HG03139 (cell line): Measurements from ENCODE around the gene TBC1D9B.

Source experiments
- ATAC-seq: cut with Tn5 transposase; IDR thresholded peaks from one replicate; pipeline ENCODE4 v1.9.1; 2021; ENCODE audit not compliant: unreplicated experiment

Gene TBC1D9B

DNA sequence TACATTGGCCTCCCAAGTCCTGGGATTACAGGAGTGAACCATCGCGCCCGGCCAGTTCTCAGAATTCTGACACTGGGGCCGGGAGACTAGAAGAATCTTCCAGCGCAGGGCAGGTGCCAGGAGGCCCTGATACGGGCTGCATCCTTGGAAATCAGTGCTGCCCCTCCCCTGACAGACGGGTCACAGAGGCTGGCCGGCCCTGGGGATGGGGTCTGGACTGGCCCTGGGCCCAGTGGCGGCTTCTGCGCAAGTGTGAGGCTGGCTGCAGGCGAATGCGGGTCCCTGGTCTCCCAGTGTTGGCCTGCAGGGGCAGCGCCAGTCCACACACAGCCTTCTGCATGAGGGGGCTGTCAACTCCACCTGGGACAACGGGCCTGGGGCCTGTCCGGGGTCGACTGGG lies 831 bp upstream of the TBC1D9B start:
- no peak for ATAC-seq

DNA sequence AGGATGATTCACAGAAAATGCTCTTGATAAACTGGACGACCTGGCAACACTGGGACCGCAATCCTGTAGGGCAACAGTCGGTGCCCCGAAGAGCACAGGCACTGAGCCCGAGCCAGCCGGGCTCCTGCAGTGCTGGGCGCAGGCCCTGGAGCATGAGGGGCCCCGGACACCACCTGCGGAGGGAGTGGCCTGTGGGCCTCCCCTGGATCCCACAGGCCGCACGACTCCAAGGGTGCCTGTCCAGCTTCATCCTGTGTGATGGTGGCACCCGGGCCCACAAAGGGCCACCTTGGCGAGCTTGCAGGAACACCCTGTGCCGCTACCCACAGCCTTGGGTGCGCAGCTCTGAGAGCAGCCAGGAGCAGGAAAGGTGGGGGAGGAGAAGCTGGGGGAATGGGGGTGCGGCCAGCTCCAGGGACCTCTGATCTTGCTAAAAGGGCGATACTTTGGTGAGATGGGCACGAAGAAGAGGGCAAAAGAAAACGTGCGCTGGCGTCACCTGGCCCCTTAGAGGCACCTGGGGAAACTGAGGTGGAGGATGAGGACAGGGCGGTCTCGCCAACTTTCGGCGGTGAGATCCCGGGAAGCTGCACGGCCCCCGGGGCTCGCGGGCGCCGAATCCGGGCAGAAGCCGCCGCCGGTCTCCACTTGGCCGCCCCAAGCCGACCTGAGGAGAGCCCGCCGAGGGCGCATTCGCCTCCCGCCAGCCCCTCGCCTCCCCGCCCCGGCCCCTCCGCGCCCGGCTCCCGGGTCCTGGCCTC lies 722 bp downstream of the TBC1D9B start:
- ATAC-seq: peak; percentile 30

- no peak for ATAC-seq
Measured at GRCh38 chr5:179906294-179906794, 1.4 kb downstream of the TBC1D9B start.

DNA sequence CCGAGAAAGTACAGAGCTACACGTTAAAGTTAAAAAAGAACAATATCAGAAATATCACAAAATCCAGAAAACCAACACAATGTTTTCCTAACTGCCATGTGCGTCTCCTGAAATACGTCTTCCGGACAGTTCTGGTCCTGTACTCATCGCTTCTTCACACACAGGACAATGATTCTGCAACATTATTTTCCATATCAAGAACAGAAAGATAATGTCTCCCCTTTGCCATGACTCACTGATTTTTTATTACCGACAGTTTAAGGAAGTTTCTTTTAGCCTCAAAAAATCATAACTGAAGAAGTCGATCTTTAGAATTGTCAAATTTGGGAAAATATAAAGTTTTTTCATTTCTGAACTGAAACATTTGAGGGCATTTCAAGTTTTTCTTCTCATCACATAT lies 2.5 kb downstream of the TBC1D9B start:
- ATAC-seq: no peak

DNA sequence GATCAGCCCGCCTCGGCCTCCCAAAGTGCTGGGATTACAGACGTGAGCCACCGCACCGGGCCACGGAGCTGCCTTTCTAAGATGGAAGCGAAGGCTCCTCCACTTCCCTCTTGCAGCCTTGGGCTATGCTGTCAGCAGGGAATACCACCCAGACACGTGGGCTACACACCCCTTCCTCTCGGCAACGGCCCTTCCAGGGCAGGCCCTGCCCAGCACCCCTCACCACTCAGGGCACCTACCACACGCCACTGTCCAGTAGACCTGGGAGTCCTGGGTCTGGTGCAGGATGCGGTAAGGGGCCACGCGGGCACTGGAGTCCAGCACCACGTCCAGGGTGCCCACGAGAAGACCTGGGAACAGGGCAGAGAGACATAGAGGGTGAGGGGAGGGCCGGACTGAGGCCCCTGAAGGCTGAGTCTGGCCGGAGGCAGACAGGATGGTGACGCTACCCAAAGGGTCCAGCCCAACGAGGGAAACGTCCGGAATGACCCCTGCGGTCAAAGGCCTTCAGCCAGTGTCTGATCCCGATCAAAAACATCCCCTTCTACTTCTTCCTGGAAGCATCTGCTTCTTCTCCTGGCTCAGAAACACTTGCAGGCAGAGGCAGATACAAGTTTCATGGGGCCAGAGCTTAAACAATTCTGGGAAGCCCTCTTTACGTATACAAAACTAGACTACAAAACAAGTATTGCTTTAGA lies 3.1 kb downstream of the TBC1D9B start:
- no peak for ATAC-seq

DNA sequence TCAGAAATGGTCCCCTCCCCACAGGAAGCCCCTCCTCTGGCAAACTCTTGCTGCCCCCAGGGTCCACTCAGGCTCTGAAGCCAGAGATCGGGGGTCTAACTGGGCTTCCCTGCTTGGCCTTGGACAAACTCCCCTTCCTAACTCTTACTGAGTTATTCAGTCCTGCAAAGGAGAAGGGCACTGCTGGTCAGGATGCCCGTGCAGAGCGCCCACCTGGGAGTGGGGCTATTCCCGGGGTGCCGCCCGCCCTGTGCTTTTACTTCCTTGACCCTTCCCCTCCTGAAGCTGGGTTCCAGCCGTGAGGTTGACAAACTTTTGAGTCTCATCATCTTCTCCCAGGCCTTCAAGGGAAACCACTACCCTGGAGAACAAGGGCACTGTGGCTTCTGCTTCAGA lies 4.9 kb downstream of the TBC1D9B start:
- no peak for ATAC-seq

DNA sequence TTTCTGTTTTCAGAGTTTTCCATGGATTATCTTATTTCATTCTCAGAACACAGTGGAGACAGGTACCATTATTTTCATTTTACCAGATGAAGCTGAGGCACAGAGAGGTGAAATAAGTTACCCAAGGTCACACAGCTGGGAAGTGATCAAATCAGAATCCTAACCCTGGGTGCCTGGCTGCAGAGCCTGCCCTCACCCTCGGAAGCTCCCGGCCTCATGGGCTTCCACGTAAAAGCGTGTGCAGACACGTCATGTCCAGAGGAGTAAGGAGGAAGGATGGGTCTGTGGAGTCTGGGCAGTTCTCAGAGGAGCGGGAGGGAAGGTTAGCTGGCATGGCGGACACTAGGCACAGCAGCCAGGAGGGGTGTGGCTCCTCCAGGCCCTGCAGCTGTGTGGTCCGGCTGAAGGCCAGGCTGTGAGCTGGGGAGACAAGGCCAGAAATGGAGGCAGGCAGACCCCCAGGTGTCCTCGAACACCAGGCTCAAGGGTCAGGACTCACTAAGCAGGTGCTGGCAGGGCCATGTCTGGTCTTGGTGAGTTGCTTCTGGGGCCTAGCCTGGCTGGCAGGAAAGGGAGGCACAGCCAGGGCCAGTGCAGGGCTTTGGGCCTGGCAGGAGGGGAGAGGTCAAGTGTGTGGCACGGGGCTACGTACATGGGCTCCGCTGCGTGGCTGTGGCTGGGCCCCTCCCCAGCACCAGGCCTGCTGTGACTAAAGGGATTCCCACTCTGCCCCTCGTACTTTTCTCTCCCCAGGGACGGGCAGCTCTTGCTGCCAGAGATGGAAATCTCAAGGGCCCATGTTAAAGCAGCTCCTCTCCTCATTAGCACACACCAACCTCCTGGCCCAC lies 5.6 kb downstream of the TBC1D9B start:
- no peak for ATAC-seq

- no peak for ATAC-seq
Measured at GRCh38 chr5:179901462-179901861, 6.2 kb downstream of the TBC1D9B start.

DNA sequence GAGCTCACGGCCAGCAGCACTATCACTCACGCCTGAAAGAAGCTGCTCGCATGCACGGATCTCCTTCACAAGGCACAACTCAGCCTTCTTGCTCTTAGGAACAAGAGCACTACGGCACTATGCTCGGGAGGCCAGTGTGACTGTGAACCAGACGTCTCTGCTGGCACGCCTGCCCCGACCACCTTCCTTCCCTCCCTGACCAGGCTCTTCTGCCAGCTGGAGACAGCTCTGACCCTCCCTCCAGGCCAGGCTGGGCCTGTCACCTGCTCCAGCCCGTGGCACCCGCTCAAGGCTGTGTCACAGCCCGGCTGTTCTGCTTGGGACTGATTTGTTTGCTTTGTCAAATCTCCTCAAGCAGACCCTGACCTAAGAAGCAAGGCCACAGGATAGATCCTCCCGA lies 7.0 kb downstream of the TBC1D9B start:
- ATAC-seq: no peak

DNA sequence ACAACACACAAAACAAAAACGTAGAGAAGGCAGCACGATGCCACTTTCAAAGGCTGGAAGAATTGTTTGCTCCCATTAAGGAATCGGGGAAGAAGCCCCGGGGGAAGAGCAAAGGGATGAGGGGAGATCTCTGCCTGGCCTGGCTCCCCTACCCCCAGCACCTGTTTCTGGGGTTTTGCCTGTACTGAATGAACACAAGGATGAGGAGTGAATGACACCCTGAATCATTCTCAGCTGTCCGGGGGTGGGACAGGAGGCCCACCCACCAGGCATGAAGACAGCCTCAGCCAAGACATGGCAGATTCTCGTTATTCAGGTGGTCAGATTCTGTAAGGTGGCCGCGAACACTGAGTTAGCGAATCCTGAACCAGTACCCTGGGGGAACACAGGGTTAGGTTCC lies 7.5 kb downstream of the TBC1D9B start:
- no peak for ATAC-seq

DNA sequence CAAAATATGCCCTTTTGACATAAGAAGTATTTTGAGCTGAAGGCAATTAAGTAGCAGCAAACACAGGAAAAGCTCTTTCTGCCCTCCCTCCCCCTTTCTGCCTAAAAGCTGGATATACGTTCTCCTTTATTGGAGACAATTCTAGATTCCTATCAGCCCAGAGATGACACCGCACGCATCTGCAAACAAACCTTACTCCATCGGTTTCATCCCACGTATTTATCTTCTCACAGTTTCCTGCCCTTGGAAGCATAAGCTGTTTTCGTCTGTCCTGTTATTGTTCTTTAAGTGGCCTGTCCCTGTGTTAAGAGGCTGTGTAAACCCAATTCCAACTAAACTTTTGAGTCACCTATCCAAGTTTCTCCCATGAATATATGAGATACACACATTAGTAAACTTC lies 11.8 kb downstream of the TBC1D9B start:
- no peak for ATAC-seq

DNA sequence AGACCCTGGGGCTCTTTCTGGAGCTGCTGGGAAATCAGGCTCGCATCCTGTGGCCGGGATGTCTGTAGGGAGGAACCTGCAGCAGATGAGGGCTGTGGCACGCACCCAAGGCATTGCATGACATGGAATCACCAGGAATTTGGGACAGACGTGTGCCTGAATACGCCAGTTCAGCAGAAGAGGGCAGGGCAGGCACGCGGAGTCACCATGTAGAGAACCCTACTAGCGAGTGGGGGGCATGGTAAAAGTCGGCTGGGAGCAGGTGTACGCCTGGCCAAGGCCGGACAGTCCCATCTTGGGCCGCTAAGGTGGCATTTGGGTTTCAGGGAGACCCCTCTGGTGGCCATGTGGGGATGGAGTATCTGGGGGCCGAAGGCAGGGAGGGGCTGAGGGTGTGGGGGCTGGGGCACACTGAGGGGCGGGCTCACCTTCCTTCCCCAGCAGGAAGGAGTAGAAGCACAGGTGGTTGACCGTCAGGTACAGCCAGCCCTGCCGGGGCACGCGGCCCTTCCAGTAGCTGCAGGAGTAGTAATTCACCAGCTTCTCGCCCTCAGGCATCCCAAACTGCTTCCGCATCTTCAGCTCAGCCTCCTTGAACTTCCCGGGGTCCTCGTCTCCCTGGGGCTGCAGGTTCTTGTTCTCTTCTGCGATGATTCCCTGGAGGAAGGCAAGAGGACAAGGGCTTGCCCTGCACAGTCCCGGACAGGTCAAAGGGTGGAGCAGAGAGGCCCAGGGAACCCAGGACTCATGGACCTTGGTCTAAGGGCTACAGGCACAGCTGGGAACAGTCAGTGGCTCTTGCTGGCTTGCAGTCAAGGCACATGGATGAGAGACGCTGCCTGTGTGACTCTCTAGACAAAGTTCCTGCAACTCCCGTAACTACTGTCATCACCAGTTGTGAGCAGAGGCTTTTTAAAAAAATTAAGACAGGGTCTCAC lies 13.5 kb downstream of the TBC1D9B start:
- ATAC-seq: no peak

GRCh38 chr5:179893076-179893957 lies 14.4 kb downstream of the TBC1D9B start:
- no peak for ATAC-seq

DNA sequence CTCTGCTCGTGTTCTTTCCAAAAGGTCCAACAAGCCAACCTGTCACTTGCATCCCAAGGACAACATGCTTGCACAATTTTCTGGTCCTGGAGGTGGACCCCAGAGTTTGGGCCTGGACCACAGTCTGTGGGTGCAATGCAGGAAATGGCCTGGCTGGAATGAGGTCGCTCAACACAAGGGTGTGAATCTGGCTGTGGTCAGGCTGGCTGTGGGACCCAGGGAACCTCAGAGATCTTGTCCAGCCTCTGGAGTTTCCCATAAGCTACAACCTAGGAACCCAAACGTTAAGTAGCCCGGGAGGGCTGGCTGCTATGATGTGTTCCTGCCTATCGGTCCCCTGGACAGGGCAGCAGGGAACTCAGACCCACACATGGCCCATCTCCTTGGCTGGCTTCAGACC lies 15.4 kb downstream of the TBC1D9B start:
- ATAC-seq: no peak

- ATAC-seq: no peak
Measured at GRCh38 chr5:179890751-179891682, 16.7 kb downstream of the TBC1D9B start.

DNA sequence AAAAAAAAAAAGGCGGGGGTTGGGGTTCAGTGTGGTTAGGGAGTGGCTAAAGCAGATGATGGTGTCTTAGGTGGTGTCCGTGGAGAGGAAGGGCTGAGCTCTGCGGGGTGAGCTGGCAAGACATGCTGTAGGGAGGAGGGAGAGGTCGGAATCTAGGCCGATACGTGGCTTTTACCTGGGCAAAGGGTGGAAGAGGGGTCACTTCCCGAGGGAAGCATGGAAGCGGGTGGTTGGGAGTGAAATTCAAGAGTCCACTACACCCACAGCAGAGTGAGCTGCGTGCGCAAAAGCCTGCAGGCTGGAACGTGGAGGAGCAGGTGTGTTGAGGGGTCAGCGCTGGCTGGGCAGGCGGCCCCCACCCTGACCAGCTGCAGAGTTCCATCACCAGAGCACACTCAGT lies 17.8 kb downstream of the TBC1D9B start:
- no peak for ATAC-seq

- ATAC-seq: no peak
Measured at GRCh38 chr5:179887802-179888201, 19.9 kb downstream of the TBC1D9B start.

DNA sequence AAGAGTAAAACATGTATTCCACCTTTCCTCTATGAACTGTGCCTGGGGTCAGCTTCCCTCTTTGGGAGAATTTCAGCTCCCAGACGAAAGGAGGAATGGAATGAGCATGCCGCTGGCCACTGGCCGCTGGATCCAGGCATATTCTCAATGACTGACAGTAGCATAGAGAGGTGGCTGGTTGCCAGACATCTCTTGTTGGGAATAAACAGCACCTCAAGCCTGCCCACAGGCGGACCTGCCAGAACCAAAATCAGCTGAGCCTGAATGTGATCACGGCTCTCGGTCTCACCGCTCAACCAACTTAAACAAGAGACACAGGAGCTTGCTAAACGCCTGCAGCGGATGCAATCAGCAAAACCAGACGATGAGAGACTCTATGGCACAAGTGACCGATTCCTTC lies 20.6 kb downstream of the TBC1D9B start:
- ATAC-seq: no peak
